GM19438 (cell line): ENCODE results near the gene CTSG.
"Not testable (repeated sequence)": the region's sequence is repeated elsewhere in the genome, so short reads cannot be mapped to it uniquely, and the experiment has no call there.

Experiments
- ATAC-seq: cut with Tn5 transposase; IDR thresholded peaks from one replicate; pipeline ENCODE4 v1.9.1; 2021; ENCODE audit warnings: low read depth; ENCODE audit not compliant: unreplicated experiment

CTSG gene

DNA sequence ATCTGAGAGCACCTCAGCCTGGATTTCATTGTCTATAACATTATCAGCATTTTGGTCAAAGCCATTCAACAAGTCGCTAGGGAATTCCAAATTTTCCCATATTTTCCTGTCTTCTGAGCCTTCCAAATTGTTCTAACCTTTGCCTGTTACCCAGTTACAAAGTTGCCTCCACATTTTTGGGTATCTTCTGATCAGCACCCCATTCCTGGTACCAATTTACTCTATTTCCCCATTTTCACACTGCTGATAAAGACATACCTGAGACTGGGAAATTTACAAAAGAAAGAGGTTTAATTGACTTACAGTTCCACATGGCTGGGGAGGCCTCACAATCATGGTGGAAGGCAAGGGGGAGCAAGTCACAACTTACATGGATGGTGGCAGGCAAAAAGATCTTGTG is 27.0 kb downstream of the CTSG start:
- ATAC-seq = not testable (repeated sequence)

DNA sequence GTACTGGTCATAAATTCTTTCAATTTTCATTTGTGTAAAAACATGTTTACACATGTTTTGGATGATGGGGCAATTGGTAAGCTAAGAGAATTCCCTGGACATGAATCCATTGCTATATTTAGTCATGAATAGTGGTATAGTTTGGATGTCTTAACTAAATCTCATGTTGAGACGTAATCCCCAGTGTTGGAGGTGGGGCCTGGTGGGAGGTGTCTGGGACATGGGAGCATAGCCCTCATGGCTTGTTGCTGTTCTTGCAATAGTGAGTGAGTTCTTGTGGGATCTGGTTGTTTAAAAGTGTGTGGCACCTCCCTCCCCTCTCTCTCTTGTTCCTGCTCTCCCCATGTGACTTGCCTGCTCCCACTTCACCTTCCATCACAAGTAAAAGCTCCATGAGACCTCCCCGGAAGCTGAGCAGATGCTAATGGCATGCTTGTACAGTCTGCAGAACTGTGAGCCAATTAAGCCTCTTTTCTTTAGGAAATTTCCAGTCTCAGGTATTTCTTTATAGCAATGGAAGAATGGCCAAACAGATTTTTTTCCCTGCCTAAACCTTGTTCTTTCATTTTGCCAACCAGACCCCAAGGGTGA is 33.6 kb downstream of the CTSG start:
- ATAC-seq = no peak

DNA sequence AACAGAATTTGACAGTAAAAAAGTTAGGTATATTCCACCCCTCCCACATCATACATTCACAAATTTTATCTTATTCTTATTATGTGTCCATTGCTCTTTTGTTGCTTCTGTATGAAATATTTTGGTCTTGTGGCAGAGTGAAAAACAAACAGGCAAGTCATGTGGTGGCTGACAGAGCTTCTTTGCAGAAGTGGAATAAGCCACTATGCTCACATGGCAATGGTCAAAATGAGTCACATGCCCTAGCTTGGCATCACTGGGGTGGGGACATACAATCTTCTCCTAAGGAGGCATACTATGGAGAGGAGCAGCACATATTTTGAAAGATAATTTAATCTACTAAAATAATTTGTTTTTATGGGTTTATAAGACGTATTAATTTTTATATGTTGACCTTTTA is 40.3 kb downstream of the CTSG start:
- no peak for ATAC-seq

DNA sequence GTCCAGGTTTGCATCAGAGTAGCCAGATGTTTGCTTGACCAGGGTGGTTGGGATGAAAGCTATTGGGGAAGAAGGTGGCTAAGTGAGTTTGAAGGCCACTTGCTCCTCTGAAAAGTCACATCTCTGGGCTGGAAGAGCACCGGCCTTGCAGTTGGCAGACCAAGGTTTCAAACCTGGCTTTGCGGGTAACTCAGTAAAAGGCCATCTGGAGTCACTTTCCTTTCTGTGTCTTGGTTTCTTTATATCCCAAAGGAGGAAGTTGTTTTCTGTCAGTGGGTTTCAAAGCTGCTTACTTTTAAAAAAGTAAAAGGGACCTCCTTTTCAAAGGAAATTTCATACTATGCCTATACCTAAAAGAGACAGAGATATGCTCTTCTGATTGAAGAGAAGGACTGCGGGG is 41.8 kb downstream of the CTSG start:
- no peak for ATAC-seq

DNA sequence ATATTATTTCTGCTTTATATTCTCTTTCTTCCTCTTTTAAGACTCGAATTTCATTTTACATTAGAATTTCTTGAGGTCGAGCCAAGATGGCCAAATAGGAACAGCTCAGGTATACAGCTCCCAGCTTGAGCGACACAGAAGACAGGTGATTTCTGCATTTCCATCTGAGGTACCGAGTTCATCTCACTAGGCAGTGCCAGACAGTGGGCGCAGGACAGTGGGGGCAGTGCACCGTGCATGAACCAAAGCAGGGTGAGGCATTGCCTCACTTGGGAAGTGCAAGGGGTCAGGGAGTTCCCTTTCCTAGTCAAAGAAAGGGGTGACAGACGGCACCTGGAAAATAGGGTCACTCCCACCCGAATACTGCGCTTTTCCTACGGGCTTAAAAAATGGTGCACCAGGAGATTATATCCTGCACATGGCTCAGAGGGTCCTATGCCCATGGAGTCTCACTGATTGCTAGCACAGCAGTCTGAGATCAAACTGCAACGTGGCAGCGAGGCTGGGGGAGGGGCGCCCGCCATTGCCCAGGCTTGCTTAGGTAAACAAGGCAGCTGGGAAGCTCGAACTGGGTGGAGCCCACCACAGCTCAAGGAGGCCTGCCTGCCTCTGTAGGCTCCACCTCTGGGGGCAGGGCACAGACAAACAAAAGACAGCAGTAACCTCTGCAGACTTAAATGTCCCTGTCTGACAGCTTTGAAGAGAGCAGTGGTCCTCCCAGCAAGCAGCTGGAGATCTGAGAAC is 50.0 kb downstream of the CTSG start:
- ATAC-seq = not testable (repeated sequence)
